Activated naive CD4-positive, alpha-beta T cell treated with anti-CD3 and anti-CD28 coated beads, Interleukin-2, amount 50 U/mL, for 72 hours (primary cell): Measurements from ENCODE around the gene PIGV. TPM values are rescaled to one million over a fixed set of nuclear protein-coding genes. Genes with fewer than 3 reads are reported as not detected.

Experiments used
- ATAC-seq, 2 donors: fragments of 150-1000 bp; cut with Tn5 transposase; 2 replicates each; pipeline ENCODE4 v1.10.0; 2021; ENCODE audit warnings: mild to moderate bottlenecking in 2 of 2, moderate library complexity in 2 of 2
- DNase-seq, 2 donors: peaks; one replicate each; pipeline ENCODE4 v3.0.0; 2021 to 2022; ENCODE audit warnings: low spot score in 2 of 2
- H3K27ac Mint-ChIP-seq, 2 donors: one replicate each; pipeline ENCODE4 v1.8.0; 2022; ENCODE audit warnings: mild to moderate bottlenecking in 2 of 2, mixed read lengths in 2 of 2
- H3K36me3 Mint-ChIP-seq, 2 donors: one replicate each; pipeline ENCODE4 v1.8.0; 2022; ENCODE audit warnings: mixed read lengths in 2 of 2
- H3K9me3 Mint-ChIP-seq, 2 donors: one replicate each; pipeline ENCODE4 v1.8.0; 2022; ENCODE audit warnings: mixed read lengths in 2 of 2
- total RNA-seq, 2 donors: library from RNA; stranded (reverse); gene quantifications; one replicate each; pipeline ENCODE4 v1.2.3, GENCODE V29; 2022

The PIGV gene
- total RNA-seq = 10 to 100 TPM; 15.9 to 21.0 TPM

GRCh38 chr1:26787706-26788514 lies at the start of gene PIGV:
Gene PIGV (plus strand): TSS chr1:26787950. CDS start chr1:26790816, 2,866 bp downstream.
- ATAC-seq (peak; percentile 40 to 58), DNase-seq (peak; percentile 90 to 91)
- H3K27ac Mint-ChIP-seq = peak within 1 kb of the TSS; percentile 99 to 100
- H3K9me3 Mint-ChIP-seq = no peaks in the 10 kb centered on the region
- peaks cover 6 to 15% of the 10 kb centered on the region in 2 donors for H3K36me3 Mint-ChIP-seq

- peaks cover 31 to 44% of the 10 kb centered on the region in 2 donors for H3K36me3 Mint-ChIP-seq
- peak in 1 of 2 donors; percentile 19 for DNase-seq
- peak; percentile 65 to 66 for ATAC-seq
- H3K9me3 Mint-ChIP-seq = peaks cover 0 to 3% of the 10 kb centered on the region in 2 donors
- H3K27ac Mint-ChIP-seq = peak overlapping the region; percentile 53 to 76
Observed at GRCh38 chr1:26739329-26739914, 48.3 kb upstream of the PIGV start.

GRCh38 chr1:26740023-26740634 lies 47.6 kb upstream of the PIGV start:
- Mint-ChIP-seq H3K27ac (peak overlapping the region; percentile 38 to 76), H3K9me3 (peaks cover 0 to 3% of the 10 kb centered on the region in 2 donors), H3K36me3 (peaks cover 31 to 40% of the 10 kb centered on the region in 2 donors)
- DNase-seq (no peak), ATAC-seq (no peak)

GRCh38 chr1:26740952-26741351 lies 46.8 kb upstream of the PIGV start:
- ATAC-seq (no peak), DNase-seq (no peak)
- Mint-ChIP-seq H3K36me3 (peaks cover 25 to 34% of the 10 kb centered on the region in 2 donors), H3K27ac (peak overlapping the region in 1 of 2 donors; percentile 50), H3K9me3 (peaks cover 0 to 3% of the 10 kb centered on the region in 2 donors)

GRCh38 chr1:26743426-26744059 lies 44.2 kb upstream of the PIGV start:
- no peak for DNase-seq
- Mint-ChIP-seq H3K9me3 (peaks cover 0 to 3% of the 10 kb centered on the region in 2 donors), H3K36me3 (peaks cover 25 to 47% of the 10 kb centered on the region in 2 donors), H3K27ac (peak overlapping the region; percentile 92 to 93)
- ATAC-seq = no peak

- DNase-seq (peak; percentile 79 to 87), ATAC-seq (peak; percentile 89 to 92)
- Mint-ChIP-seq H3K9me3 (peaks cover 0 to 3% of the 10 kb centered on the region in 2 donors), H3K27ac (peak overlapping the region; percentile 92 to 93), H3K36me3 (peaks cover 27 to 52% of the 10 kb centered on the region in 2 donors)
Observed at GRCh38 chr1:26744075-26744959, 43.4 kb upstream of the PIGV start.

- H3K27ac Mint-ChIP-seq = peak overlapping the region; percentile 92 to 93
- ATAC-seq (no peak), DNase-seq (no peak)
- H3K9me3 Mint-ChIP-seq = peaks cover 0 to 2% of the 10 kb centered on the region in 2 donors
- peaks cover 27 to 53% of the 10 kb centered on the region in 2 donors for H3K36me3 Mint-ChIP-seq
Observed at GRCh38 chr1:26745191-26745590, 42.6 kb upstream of the PIGV start.

- DNase-seq = no peak
- ATAC-seq = no peak
- H3K36me3 Mint-ChIP-seq = peaks cover 9 to 35% of the 10 kb centered on the region in 2 donors
- no peak overlapping the region for H3K27ac Mint-ChIP-seq
- H3K9me3 Mint-ChIP-seq = no peaks in the 10 kb centered on the region
Observed at GRCh38 chr1:26747048-26747447, 40.7 kb upstream of the PIGV start.

- peak overlapping the region; percentile 64 to 88 for H3K27ac Mint-ChIP-seq
- H3K36me3 Mint-ChIP-seq = peaks cover 5 to 35% of the 10 kb centered on the region in 2 donors
Observed at GRCh38 chr1:26748351-26748750, 39.4 kb upstream of the PIGV start.

GRCh38 chr1:26749458-26749857 lies 38.3 kb upstream of the PIGV start:
- Mint-ChIP-seq H3K27ac (peak overlapping the region; percentile 67 to 68), H3K9me3 (no peaks in the 10 kb centered on the region), H3K36me3 (peaks cover 5 to 44% of the 10 kb centered on the region in 2 donors)
- no peak for DNase-seq
- ATAC-seq = no peak

More at GRCh38 chr1:26748351-26748750, 39.4 kb upstream of the PIGV start:
- no peak for DNase-seq
- H3K9me3 Mint-ChIP-seq = no peaks in the 10 kb centered on the region
- ATAC-seq = no peak

GRCh38 chr1:26750428-26750827 lies 37.3 kb upstream of the PIGV start:
- ATAC-seq (no peak), DNase-seq (no peak)
- no peaks in the 10 kb centered on the region for H3K9me3 Mint-ChIP-seq
- peaks cover 5 to 44% of the 10 kb centered on the region in 2 donors for H3K36me3 Mint-ChIP-seq
- H3K27ac Mint-ChIP-seq = peak overlapping the region; percentile 67 to 81

- ATAC-seq = no peak
- peak overlapping the region; percentile 61 to 67 for H3K27ac Mint-ChIP-seq
- DNase-seq = no peak
- no peaks in the 10 kb centered on the region for H3K9me3 Mint-ChIP-seq
- peaks cover 5 to 30% of the 10 kb centered on the region in 2 donors for H3K36me3 Mint-ChIP-seq
Observed at GRCh38 chr1:26752519-26752918, 35.2 kb upstream of the PIGV start.

- H3K9me3 Mint-ChIP-seq = no peaks in the 10 kb centered on the region
- H3K36me3 Mint-ChIP-seq = peaks cover 3 to 30% of the 10 kb centered on the region in 2 donors
- H3K27ac Mint-ChIP-seq = peak overlapping the region; percentile 15 to 61
- DNase-seq (no peak), ATAC-seq (no peak)
Observed at GRCh38 chr1:26754086-26754874, 33.5 kb upstream of the PIGV start.

GRCh38 chr1:26758358-26758757 lies 29.4 kb upstream of the PIGV start:
- DNase-seq (no peak), ATAC-seq (no peak)
- Mint-ChIP-seq H3K36me3 (peaks cover 19 to 40% of the 10 kb centered on the region in 2 donors), H3K27ac (peak overlapping the region in 1 of 2 donors; percentile 44), H3K9me3 (no peaks in the 10 kb centered on the region)

GRCh38 chr1:26759531-26759930 lies 28.2 kb upstream of the PIGV start:
- DNase-seq (no peak), ATAC-seq (no peak)
- Mint-ChIP-seq H3K9me3 (no peaks in the 10 kb centered on the region), H3K36me3 (peaks cover 19 to 38% of the 10 kb centered on the region in 2 donors), H3K27ac (peak overlapping the region in 1 of 2 donors; percentile 25)
